DOHH2 (cell line): Measurements from ENCODE around the gene PRRT4.

Experiments used
- H3F3A ChIP-seq: fragments of 200-600 bp; sonication (generic), shearing (Covaris generic); 2 replicates; pipeline ENCODE4 v1.6.0; 2016; ENCODE audit warnings: antibody characterized with exemption, mild to moderate bottlenecking; ENCODE audit not compliant: control insufficient read depth, insufficient read depth
- H3K27ac ChIP-seq: fragments of 200-600 bp; sonication (generic); 2 replicates; pipeline ENCODE4 v1.5.1; 2014; ENCODE audit warnings: low read depth, mild to moderate bottlenecking, low read length, moderate library complexity
- H3K27me3 ChIP-seq: fragments of 200-600 bp; sonication (generic); 2 replicates; pipeline ENCODE4 v1.6.1; 2014; ENCODE audit warnings: mild to moderate bottlenecking, low read length, mixed read lengths; ENCODE audit not compliant: control insufficient read depth
- H3K36me3 ChIP-seq: fragments of 200-600 bp; sonication (generic); 2 replicates; pipeline ENCODE4 v1.6.1; 2014; ENCODE audit warnings: mild to moderate bottlenecking, low read length, moderate library complexity, mixed read lengths; ENCODE audit not compliant: control insufficient read depth
- H3K4me1 ChIP-seq: fragments of 200-600 bp; sonication (generic); 2 replicates; pipeline ENCODE4 v1.6.1; 2014; ENCODE audit warnings: mild to moderate bottlenecking, low read length, mixed read lengths; ENCODE audit not compliant: control insufficient read depth
- H3K4me2 ChIP-seq: fragments of 200-600 bp; sonication (generic); 2 replicates; pipeline ENCODE4 v1.6.0; 2014; ENCODE audit warnings: mild to moderate bottlenecking, low read length, moderate library complexity
- H3K4me3 ChIP-seq: fragments of 200-600 bp; sonication (generic); 2 replicates; pipeline ENCODE4 v1.5.1; 2014; ENCODE audit warnings: mild to moderate bottlenecking, low read length, mixed read lengths
- H3K79me2 ChIP-seq: fragments of 200-600 bp; sonication (generic); 2 replicates; pipeline ENCODE4 v1.6.1; 2014; ENCODE audit warnings: mild to moderate bottlenecking, low read length, mixed read lengths; ENCODE audit not compliant: control insufficient read depth
- H3K9me2 ChIP-seq: fragments of 200-600 bp; sonication (generic); replicated peaks from 2 replicates; pipeline ENCODE4 v1.6.1; 2014; ENCODE audit warnings: mild to moderate bottlenecking, low read length, mixed read lengths; ENCODE audit not compliant: control insufficient read depth
- H3K9me3 ChIP-seq: fragments of 200-600 bp; sonication (generic); 2 replicates; pipeline ENCODE4 v1.6.1; 2014; ENCODE audit warnings: antibody characterized with exemption, low read length, mixed read lengths; ENCODE audit not compliant: control insufficient read depth, insufficient read depth
- H4K20me1 ChIP-seq: fragments of 200-600 bp; sonication (generic); 2 replicates; pipeline ENCODE4 v1.6.0; 2014; ENCODE audit warnings: low read depth, mild to moderate bottlenecking, antibody characterized with exemption, low read length, moderate library complexity; ENCODE audit not compliant: control insufficient read depth, insufficient read depth
- EZH2phosphoT487 ChIP-seq: fragments of 200-600 bp; sonication (generic); IDR thresholded peaks from 2 replicates; pipeline ENCODE4 v1.6.1; 2017; ENCODE audit warnings: borderline replicate concordance, mild to moderate bottlenecking, antibody characterized with exemption, low read length, moderate library complexity, mixed read lengths
- TF ChIP-seq, protein P1 (sequence below): fragments of 200-600 bp; sonication (generic); IDR thresholded peaks from one replicate; pipeline ENCODE4 v1.5.1; 2014; ENCODE audit warnings: antibody characterized with exemption, mild to moderate bottlenecking, low read depth, low read length; ENCODE audit not compliant: poor library complexity, severe bottlenecking

The PRRT4 gene

GRCh38 chr7:128351296-128352152 is 10.0 kb downstream of the PRRT4 start:
- Histone ChIP-seq H3K4me1 (no peaks in the 10 kb centered on the region), H3K4me3 (no peak overlapping the region), H3K36me3 (no peaks in the 10 kb centered on the region), H3F3A (no peaks in the 10 kb centered on the region), H3K9me3 (no peaks in the 10 kb centered on the region), H3K9me2 (no peaks in the 10 kb centered on the region), H4K20me1 (no peaks in the 10 kb centered on the region), H3K79me2 (no peaks in the 10 kb centered on the region), H3K27ac (no peak overlapping the region), H3K4me2 (no peak overlapping the region), H3K27me3 (peaks cover 25% of the 10 kb centered on the region)
- TF ChIP-seq, protein P1, sequence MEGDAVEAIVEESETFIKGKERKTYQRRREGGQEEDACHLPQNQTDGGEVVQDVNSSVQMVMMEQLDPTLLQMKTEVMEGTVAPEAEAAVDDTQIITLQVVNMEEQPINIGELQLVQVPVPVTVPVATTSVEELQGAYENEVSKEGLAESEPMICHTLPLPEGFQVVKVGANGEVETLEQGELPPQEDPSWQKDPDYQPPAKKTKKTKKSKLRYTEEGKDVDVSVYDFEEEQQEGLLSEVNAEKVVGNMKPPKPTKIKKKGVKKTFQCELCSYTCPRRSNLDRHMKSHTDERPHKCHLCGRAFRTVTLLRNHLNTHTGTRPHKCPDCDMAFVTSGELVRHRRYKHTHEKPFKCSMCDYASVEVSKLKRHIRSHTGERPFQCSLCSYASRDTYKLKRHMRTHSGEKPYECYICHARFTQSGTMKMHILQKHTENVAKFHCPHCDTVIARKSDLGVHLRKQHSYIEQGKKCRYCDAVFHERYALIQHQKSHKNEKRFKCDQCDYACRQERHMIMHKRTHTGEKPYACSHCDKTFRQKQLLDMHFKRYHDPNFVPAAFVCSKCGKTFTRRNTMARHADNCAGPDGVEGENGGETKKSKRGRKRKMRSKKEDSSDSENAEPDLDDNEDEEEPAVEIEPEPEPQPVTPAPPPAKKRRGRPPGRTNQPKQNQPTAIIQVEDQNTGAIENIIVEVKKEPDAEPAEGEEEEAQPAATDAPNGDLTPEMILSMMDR, result no peak

- H3K4me2 ChIP-seq, result no peak overlapping the region
- H3K36me3 ChIP-seq, result no peaks in the 10 kb centered on the region
- no peak overlapping the region for H3K4me3 ChIP-seq
- H3F3A ChIP-seq, result no peaks in the 10 kb centered on the region
- H3K4me1 ChIP-seq, result no peaks in the 10 kb centered on the region
- no peaks in the 10 kb centered on the region for H3K79me2 ChIP-seq
- TF ChIP-seq EZH2phosphoT487, result no peak
- TF ChIP-seq, protein P1, result no peak
- H3K9me2 ChIP-seq, result no peaks in the 10 kb centered on the region
- H4K20me1 ChIP-seq, result no peaks in the 10 kb centered on the region
- no peaks in the 10 kb centered on the region for H3K9me3 ChIP-seq
- peaks cover 23% of the 10 kb centered on the region for H3K27me3 ChIP-seq
- H3K27ac ChIP-seq, result no peak overlapping the region
Measured at GRCh38 chr7:128350708-128351295, 10.7 kb downstream of the PRRT4 start.

GRCh38 chr7:128349466-128349825 is 12.0 kb downstream of the PRRT4 start:
- Histone ChIP-seq H3K4me1 (no peaks in the 10 kb centered on the region), H3K4me2 (no peak overlapping the region), H3K9me3 (no peaks in the 10 kb centered on the region), H3K36me3 (no peaks in the 10 kb centered on the region), H3K27me3 (peaks cover 20% of the 10 kb centered on the region), H3K9me2 (no peaks in the 10 kb centered on the region), H4K20me1 (no peaks in the 10 kb centered on the region), H3K27ac (no peak overlapping the region), H3F3A (no peaks in the 10 kb centered on the region), H3K4me3 (no peak overlapping the region), H3K79me2 (no peaks in the 10 kb centered on the region)
- TF ChIP-seq, protein P1, result no peak
- no peak for TF ChIP-seq EZH2phosphoT487
